Mesendoderm (in vitro differentiated cells): ENCODE measurements around the gene FHL1.
A peak's percentile ranks its signal among the peaks of the same experiment; 100 is the strongest.
"Not testable (repeated sequence)": the region's sequence is repeated elsewhere in the genome, so short reads cannot be mapped to it uniquely, and the experiment has no call there.

ENCODE experiments used
- DNase-seq: peaks from one replicate; pipeline ENCODE4 v3.0.0; 2013
- H2AK5ac ChIP-seq: 2 replicates; pipeline ENCODE4 v1.6.1; 2013; ENCODE audit warnings: low read length, inconsistent platforms
- H2BK120ac ChIP-seq: 2 replicates; pipeline ENCODE4 v1.6.1; 2013; ENCODE audit warnings: low read depth, mild to moderate bottlenecking, low read length, moderate library complexity, mixed read lengths
- H2BK15ac ChIP-seq: replicated peaks from 2 replicates; pipeline ENCODE4 v1.6.1; 2013; ENCODE audit warnings: low read depth, mild to moderate bottlenecking, moderate library complexity
- H2BK5ac ChIP-seq: 2 replicates; pipeline ENCODE4 v1.6.1; 2013; ENCODE audit warnings: low read length, inconsistent platforms
- H3K18ac ChIP-seq: 2 replicates; pipeline ENCODE4 v1.6.1; 2013; ENCODE audit warnings: mild to moderate bottlenecking, low read length, mixed read lengths
- H3K23ac ChIP-seq: one replicate; pipeline ENCODE4 v1.6.1; 2013; ENCODE audit warnings: low read length
- H3K27ac ChIP-seq: 2 replicates; pipeline ENCODE4 v1.5.1; 2013; ENCODE audit warnings: low read depth, mild to moderate bottlenecking, inconsistent platforms, low read length, moderate library complexity
- H3K27me3 ChIP-seq: 2 replicates; pipeline ENCODE4 v1.6.1; 2013; ENCODE audit warnings: low read length, control low read depth, mild to moderate bottlenecking, inconsistent platforms; ENCODE audit not compliant: insufficient read depth, poor library complexity
- H3K36me3 ChIP-seq: 2 replicates; pipeline ENCODE4 v1.6.1; 2013; ENCODE audit warnings: low read length, inconsistent platforms; ENCODE audit not compliant: control insufficient read depth, insufficient read depth
- H3K4ac ChIP-seq: one replicate; pipeline ENCODE4 v1.6.1; 2013; ENCODE audit warnings: low read depth, mild to moderate bottlenecking, low read length, moderate library complexity
- H3K4me1 ChIP-seq: 2 replicates; pipeline ENCODE4 v1.6.1; 2013; ENCODE audit warnings: low read depth, low read length, inconsistent platforms; ENCODE audit not compliant: control insufficient read depth
- H3K4me2 ChIP-seq: 2 replicates; pipeline ENCODE4 v1.6.1; 2013; ENCODE audit warnings: low read length
- H3K4me3 ChIP-seq: 2 replicates; pipeline ENCODE4 v1.5.1; 2013; ENCODE audit warnings: mild to moderate bottlenecking, low read length
- H3K56ac ChIP-seq: one replicate; pipeline ENCODE4 v1.6.1; 2013; ENCODE audit warnings: low read length
- H3K79me1 ChIP-seq: 2 replicates; pipeline ENCODE4 v1.6.1; 2013; ENCODE audit warnings: low read length, inconsistent platforms
- H3K79me2 ChIP-seq: 2 replicates; pipeline ENCODE4 v1.6.1; 2013; ENCODE audit warnings: mild to moderate bottlenecking, low read length; ENCODE audit not compliant: control insufficient read depth, insufficient read depth
- H3K9ac ChIP-seq: 2 replicates; pipeline ENCODE4 v1.6.1; 2013; ENCODE audit warnings: low read length, inconsistent platforms
- H4K5ac ChIP-seq: one replicate; pipeline ENCODE4 v1.6.1; 2013; ENCODE audit warnings: low read length
- H4K8ac ChIP-seq: one replicate; pipeline ENCODE4 v1.6.1; 2013; ENCODE audit warnings: low read depth, mild to moderate bottlenecking, control low read depth, low read length, moderate library complexity
- WGBS: extraction: QIAGEN DNeasy Blood & Tissue Kit; methylation state at CpG from one replicate; pipeline ENCODE4 v1.1.7; 2013; ENCODE audit warnings: low lambda C conversion rate, missing lambda C conversion rate; ENCODE audit not compliant: insufficient coverage; ENCODE audit errors: extremely low coverage; 5-methylcytosine and 5-hydroxymethylcytosine counted together

FHL1 gene

DNA sequence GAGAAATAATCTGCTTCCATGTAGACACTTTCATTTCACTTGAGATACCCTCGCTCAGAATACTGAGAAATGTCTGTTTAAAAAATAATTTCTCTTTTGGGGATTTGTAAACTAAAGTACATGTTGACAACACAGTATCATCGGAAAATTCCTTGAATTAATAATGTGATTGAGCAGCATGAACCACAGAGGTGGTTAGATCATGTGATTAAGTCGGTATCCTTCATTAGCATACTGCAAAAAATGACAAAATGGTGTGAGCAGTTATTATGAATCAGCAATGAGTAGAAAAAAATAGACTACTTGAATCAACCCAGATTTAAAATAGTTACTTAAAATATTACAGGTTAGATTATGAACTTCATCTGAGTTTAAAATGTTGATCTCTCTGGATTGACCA lies 89.7 kb downstream of the FHL1 start:
- Histone ChIP-seq H4K5ac (no peak overlapping the region), H3K23ac (no peak overlapping the region), H3K4me3 (no peak overlapping the region), H3K79me2 (no peaks in the 10 kb centered on the region), H3K9ac (no peak overlapping the region), H2BK120ac (no peak overlapping the region), H3K4me2 (no peak overlapping the region), H3K4ac (no peak overlapping the region), H3K36me3 (no peaks in the 10 kb centered on the region), H3K18ac (no peak overlapping the region), H3K4me1 (no peaks in the 10 kb centered on the region), H2AK5ac (no peak overlapping the region), H2BK5ac (no peak overlapping the region), H3K27ac (no peak overlapping the region), H4K8ac (no peak overlapping the region), H3K27me3 (no peaks in the 10 kb centered on the region), H3K79me1 (no peaks in the 10 kb centered on the region), H3K56ac (no peak overlapping the region), H2BK15ac (no peak overlapping the region)
- no CpG with 5 or more reads among the region's 3 CpGs for WGBS
- DNase-seq: no peak

DNA sequence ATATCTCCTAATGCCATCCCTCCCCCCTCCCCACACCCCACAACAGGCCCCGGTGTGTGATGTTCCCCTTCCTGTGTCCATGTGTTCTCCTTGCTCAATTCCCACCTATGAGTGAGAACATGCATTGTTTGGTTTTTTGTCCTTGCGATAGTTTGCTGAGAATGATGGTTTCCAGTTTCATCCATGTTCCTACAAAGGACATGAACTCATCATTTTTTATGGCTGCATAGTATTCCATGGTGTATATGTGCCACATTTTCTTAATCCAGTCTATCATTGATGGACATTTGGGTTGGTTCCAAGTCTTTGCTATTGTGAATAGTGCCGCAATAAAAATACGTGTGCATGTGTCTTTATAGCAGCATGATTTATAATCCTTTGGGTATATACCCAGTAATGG lies 90.5 kb downstream of the FHL1 start:
- not testable (repeated sequence) for H3K79me1 ChIP-seq, H3K27me3 ChIP-seq, H3K36me3 ChIP-seq, DNase-seq, H3K18ac ChIP-seq, H2BK5ac ChIP-seq, H2BK15ac ChIP-seq, H4K8ac ChIP-seq, H3K4me2 ChIP-seq, H3K9ac ChIP-seq, H3K56ac ChIP-seq, H4K5ac ChIP-seq, H2AK5ac ChIP-seq, H3K23ac ChIP-seq, H3K79me2 ChIP-seq, H3K4me1 ChIP-seq, H3K4me3 ChIP-seq, H3K27ac ChIP-seq, H3K4ac ChIP-seq, H2BK120ac ChIP-seq
- WGBS: no CpG with 5 or more reads among the region's 4 CpGs

DNA sequence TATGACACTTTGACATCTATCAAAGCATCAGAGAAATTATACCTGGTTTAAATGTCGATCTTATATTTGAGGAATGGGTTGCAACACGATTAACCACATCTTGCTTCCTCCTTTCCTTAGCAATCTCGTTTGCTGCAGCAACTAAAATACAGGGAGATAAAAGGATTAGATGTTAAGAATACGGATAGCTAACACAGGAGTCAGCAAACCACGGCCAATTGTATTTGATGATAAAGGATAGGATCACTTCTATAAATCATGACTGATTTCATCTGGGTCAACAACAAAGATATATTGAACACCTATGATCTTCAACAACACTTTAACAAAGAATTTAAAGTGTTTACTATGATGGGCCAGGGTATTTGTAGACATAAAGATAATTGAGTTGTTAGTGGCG lies 98.9 kb downstream of the FHL1 start:
- no peak for DNase-seq
- no peak overlapping the region for H3K9ac ChIP-seq
- no peak overlapping the region for H2BK5ac ChIP-seq
- no peaks in the 10 kb centered on the region for H3K79me2 ChIP-seq
- no peaks in the 10 kb centered on the region for H3K79me1 ChIP-seq
- no peak overlapping the region for H3K4me2 ChIP-seq
- no peaks in the 10 kb centered on the region for H3K4me1 ChIP-seq
- no peak overlapping the region for H3K4me3 ChIP-seq
- no peak overlapping the region for H4K5ac ChIP-seq
- no peaks in the 10 kb centered on the region for H3K36me3 ChIP-seq
- no peak overlapping the region for H3K4ac ChIP-seq
- no peak overlapping the region for H3K18ac ChIP-seq
- H3K27ac ChIP-seq: no peak overlapping the region
- no peak overlapping the region for H2BK120ac ChIP-seq
- no peak overlapping the region for H2BK15ac ChIP-seq
- H4K8ac ChIP-seq: no peak overlapping the region
- no peak overlapping the region for H3K56ac ChIP-seq
- WGBS: no CpG with 5 or more reads among the region's 6 CpGs
- H2AK5ac ChIP-seq: no peak overlapping the region
- H3K23ac ChIP-seq: no peak overlapping the region
- H3K27me3 ChIP-seq: no peaks in the 10 kb centered on the region

DNA sequence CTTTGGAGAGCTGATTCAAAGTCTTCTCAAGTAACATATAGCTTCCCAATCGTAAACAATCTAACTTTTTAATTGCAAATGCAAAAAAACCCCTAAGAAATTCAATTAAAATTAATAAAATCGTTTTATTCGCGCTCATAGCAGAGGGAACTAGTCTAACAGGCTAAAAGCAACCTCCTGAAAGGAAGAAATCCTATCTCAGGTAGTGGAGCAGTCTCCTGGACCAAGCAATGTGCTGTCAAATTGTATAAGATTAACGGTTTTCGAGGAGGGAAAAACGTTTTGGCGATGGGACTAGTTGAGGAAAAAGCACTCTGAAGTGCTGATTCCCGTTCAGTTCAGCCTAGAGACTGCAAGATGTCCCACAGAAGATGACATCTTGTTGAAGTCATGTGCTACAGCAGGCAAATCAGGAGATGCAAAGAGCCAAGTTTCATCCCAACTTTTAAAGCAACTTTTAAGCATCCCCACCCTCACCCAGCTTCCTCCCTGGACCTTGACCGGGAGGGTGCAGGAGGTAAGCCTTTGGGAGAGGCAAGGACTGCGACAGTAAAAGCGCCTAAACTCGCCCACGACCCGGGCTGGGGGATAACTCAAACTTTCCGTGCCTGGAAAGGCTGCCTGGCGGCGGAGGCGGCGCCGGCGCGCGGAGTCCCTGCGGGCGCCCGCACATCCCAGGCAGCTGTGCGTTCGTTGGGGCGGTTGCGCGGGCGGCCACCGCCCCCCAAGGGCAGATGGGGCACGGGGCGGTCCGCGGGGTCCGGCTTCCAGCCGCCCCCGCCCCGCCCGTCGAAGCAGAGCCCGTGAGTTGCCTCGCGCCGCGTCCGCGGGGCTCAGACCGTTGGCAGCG lies 103.1 kb downstream of the FHL1 start:
- Histone ChIP-seq H4K5ac (no peak overlapping the region), H2BK15ac (no peak overlapping the region), H3K4me2 (peak overlapping the region; percentile 29), H3K23ac (no peak overlapping the region), H2BK5ac (no peak overlapping the region), H3K79me1 (no peaks in the 10 kb centered on the region), H3K36me3 (no peaks in the 10 kb centered on the region), H4K8ac (peak overlapping the region; percentile 86), H3K4ac (no peak overlapping the region), H3K79me2 (no peaks in the 10 kb centered on the region), H3K56ac (peak overlapping the region; percentile 82), H2BK120ac (no peak overlapping the region), H3K27me3 (no peaks in the 10 kb centered on the region), H2AK5ac (no peak overlapping the region), H3K18ac (peak overlapping the region; percentile 80), H3K4me3 (peak overlapping the region; percentile 63), H3K9ac (peak overlapping the region; percentile 63), H3K27ac (no peak overlapping the region), H3K4me1 (no peaks in the 10 kb centered on the region)
- WGBS: no CpG with 5 or more reads among the region's 53 CpGs
- DNase-seq: peak; percentile 41

DNA sequence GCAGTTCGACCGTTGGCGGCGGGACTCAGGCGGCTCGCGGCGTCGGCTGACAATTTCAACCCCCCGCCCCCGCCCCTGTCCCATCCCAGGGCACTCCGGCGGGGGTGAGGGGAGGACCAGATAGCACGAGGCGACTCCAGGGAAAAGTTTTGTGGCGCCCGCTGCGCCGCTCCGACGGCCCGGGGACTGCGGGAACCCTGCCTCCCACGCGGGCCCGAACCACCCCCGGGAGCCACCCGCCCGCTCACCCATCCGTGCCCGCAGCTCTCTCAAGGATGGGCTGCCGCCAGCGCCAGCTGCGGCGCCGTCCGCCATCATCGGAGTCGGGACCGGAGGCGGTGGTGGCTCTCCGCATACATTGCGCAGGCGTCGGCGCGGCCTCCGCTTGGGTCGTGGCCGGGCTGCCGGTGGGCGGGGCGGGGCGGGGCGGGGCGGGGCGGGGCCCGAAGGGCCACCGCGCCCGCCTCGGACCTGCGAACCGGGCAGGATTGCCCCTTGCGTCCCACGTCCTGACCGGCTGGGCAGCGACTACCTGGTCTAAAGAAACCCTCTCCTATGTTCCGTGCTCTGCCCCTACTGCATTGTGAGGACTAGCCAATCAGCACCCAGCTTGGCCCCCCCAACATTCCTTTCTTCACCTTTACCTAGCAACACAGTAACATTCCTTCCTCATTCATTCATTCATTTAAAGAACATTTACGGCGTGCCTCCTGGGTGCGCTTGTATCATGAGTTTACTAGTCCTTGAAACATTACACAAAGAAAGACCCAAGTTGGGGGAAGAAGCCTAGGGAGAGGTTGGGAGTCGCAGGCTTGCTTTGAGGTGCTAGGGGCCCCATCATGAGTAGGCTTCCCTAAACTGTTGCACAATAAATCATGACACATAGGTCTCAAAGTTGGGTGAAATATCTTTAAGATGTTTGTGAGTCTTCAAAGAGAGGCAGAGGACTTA lies 104.0 kb downstream of the FHL1 start, which contains the start of gene MAP7D3:
MAP7D3 (minus strand) TSS at position 360 of the 951 bp plus-strand sequence; CDS start at position 318, 42 bp downstream.
- WGBS: no CpG with 5 or more reads among the region's 73 CpGs

More for the DNA sequence above, 104.0 kb downstream of the FHL1 start, which contains the start of gene MAP7D3:
- Histone ChIP-seq H3K4me3 (peak within 1 kb of the TSS; percentile 63), H3K56ac (peak within 1 kb of the TSS; percentile 82), H3K18ac (peak within 1 kb of the TSS; percentile 80), H2BK15ac (no peak within 1 kb of the TSS), H3K36me3 (no peaks in the 10 kb centered on the region), H3K27me3 (no peaks in the 10 kb centered on the region), H2BK5ac (no peak within 1 kb of the TSS), H3K27ac (no peak within 1 kb of the TSS), H4K5ac (no peak within 1 kb of the TSS), H2AK5ac (no peak within 1 kb of the TSS), H3K79me1 (no peaks in the 10 kb centered on the region), H4K8ac (peak within 1 kb of the TSS; percentile 86), H3K9ac (peak within 1 kb of the TSS; percentile 63), H3K4me2 (peak within 1 kb of the TSS; percentile 29), H3K4ac (no peak within 1 kb of the TSS), H3K79me2 (no peaks in the 10 kb centered on the region), H2BK120ac (no peak within 1 kb of the TSS), H3K4me1 (no peaks in the 10 kb centered on the region), H3K23ac (no peak within 1 kb of the TSS)
- peak; percentile 72 for DNase-seq
